SK-N-MC (cell line): ENCODE measurements around the gene PSMD14.

Experiments used
- EZH2 ChIP-seq: fragments of 200-600 bp; sonication (generic); IDR thresholded peaks from one replicate; pipeline ENCODE4 v1.6.1; 2017; ENCODE audit warnings: antibody characterized with exemption
- FOXP2 ChIP-seq: optimal IDR thresholded peaks from 2 replicates; pipeline ENCODE3; 2011; ENCODE audit warnings: mild to moderate bottlenecking, moderate library complexity; ENCODE audit not compliant: insufficient read depth; ENCODE audit errors: extremely low read length, control extremely low read depth
- POLR2AphosphoS5 ChIP-seq: IDR thresholded peaks from 2 replicates; pipeline ENCODE4 v1.6.1; 2012; ENCODE audit warnings: mild to moderate bottlenecking, low read depth, low read length, borderline replicate concordance

DNA sequence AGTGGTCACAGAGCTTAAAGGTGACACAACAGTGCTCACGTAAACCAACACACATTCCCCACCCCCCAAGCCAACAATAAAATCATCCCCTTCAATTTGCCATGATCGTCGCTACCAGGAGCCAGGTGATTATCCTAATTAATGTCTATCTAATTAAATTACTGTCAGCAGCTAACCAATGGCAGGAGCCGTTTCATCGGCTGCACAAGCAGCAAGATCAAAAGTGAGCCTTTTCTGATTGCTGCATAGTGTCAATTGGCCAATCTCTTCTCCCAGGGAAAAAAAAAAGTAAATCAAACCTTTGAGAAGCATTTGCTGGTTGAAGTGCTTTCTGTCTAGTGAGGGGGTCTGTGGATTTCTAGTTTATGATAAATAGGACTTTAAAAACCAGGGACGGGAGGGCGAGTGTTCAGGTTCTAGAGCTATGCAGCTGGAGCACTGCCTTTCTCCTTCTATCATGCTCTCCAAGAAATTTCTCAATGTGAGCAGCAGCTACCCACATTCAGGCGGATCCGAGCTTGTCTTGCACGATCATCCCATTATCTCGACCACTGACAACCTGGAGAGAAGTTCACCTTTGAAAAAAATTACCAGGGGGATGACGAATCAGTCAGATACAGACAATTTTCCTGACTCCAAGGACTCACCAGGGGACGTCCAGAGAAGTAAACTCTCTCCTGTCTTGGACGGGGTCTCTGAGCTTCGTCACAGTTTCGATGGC, 107.9 kb downstream of the PSMD14 start, which contains the start of gene TBR1:
- no peak for TF ChIP-seq POLR2AphosphoS5
- TF ChIP-seq EZH2 = no peak
- no peak for TF ChIP-seq FOXP2
